GM12801 (cell line): ENCODE data around the gene HLA-F.

Source experiments
- TF ChIP-seq, protein P1 (sequence below): IDR thresholded peaks from one replicate; pipeline ENCODE4 v1.5.1; 2011; ENCODE audit warnings: control low read depth; ENCODE audit not compliant: insufficient read length; ENCODE audit errors: extremely low read depth

HLA-F gene

GRCh38 chr6:29708432-29709179 is 14.6 kb upstream of the HLA-F start:
- TF ChIP-seq, protein P1, sequence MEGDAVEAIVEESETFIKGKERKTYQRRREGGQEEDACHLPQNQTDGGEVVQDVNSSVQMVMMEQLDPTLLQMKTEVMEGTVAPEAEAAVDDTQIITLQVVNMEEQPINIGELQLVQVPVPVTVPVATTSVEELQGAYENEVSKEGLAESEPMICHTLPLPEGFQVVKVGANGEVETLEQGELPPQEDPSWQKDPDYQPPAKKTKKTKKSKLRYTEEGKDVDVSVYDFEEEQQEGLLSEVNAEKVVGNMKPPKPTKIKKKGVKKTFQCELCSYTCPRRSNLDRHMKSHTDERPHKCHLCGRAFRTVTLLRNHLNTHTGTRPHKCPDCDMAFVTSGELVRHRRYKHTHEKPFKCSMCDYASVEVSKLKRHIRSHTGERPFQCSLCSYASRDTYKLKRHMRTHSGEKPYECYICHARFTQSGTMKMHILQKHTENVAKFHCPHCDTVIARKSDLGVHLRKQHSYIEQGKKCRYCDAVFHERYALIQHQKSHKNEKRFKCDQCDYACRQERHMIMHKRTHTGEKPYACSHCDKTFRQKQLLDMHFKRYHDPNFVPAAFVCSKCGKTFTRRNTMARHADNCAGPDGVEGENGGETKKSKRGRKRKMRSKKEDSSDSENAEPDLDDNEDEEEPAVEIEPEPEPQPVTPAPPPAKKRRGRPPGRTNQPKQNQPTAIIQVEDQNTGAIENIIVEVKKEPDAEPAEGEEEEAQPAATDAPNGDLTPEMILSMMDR, result no peak

DNA sequence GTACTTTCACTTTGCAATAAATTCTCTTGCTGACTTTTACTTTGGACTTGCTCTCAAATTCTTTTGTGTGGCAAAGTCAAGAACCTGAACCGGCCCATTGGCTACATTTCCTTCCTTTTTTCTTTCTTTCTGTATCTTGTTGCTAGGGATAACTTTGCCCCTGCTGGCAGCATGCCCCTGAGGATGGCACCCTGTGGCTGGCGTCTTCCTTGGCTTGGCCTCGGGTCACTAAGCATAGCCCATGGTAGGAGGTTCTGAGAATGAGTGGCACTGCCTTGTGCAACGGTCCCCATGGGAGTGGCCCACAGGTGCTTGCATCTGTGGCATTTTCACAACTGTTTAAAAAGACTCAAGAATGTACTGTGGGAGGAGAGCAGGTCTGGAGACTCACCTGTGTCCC is 14.0 kb upstream of the HLA-F start:
- TF ChIP-seq, protein P1, result no peak

DNA sequence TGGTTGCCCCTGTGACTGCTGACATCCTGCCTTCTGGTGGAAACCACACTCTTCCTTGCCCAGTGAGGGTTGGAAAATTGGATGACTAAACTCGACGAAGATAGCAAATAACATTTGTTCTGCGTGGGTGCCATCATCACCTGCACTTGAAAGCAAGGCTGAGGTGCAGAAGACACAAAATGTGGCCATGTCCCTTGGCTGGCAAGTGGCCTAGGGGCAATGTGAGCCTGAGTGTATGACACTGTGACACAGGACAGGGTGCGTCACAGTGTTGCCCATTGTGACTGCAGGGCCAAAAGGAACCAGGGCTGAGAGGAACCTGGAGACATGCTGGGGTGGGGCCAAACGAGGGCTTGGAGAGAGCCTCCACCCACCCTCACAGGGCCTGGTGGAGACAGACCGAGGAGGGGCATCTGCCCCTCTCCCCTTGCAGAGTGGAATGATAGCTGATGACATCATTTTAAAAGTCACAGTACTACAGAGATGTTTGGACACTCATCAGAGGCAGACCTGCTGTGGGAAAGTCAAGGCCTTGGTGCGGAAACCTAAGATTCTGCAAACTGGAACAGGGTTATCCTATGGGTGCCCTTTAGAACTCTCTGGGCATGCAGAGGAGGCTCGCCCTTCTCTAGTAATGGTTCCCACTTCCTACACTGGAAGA is 12.8 kb upstream of the HLA-F start:
- TF ChIP-seq, protein P1, result no peak

GRCh38 chr6:29720863-29721262 is 2.4 kb upstream of the HLA-F start:
- TF ChIP-seq, protein P1, result no peak

- TF ChIP-seq, protein P1, result no peak
Observed at GRCh38 chr6:29723666-29724588, 693 bp downstream of the HLA-F start.

- TF ChIP-seq, protein P1, result no peak
Observed at GRCh38 chr6:29724937-29725869, 2.0 kb downstream of the HLA-F start.
